PC-9 (cell line): ENCODE data around the gene SEMG1. TPM values are rescaled to one million over a fixed set of nuclear protein-coding genes. Genes with fewer than 3 reads are reported as not detected.

Experiments used
- Bru-seq: library from RNA; stranded (reverse); fragments of 400-500 nt; gene quantifications from one replicate; lab custom pipeline; 2021; lab: Mats Ljungman, UMichigan
- BruChase-seq, 2 experiments: library from RNA; stranded (reverse); fragments of 400-500 nt; gene quantifications; one replicate each; lab custom pipeline; 2021; lab: Mats Ljungman, UMichigan
- BruUV-seq: library from RNA; stranded (reverse); fragments of 400-500 nt; replicated peaks from 2 replicates; lab custom pipeline; 2021; lab: Mats Ljungman, UMichigan
- CTCF ChIA-PET: fragments of 300-600 bp; sonication (Branson Sonifier 250); formaldehyde crosslinking; loops from one replicate; lab custom pipeline; 2022; ENCODE audit warnings: antibody characterized with exemption; lab: Charles Lee
- POLR2A ChIA-PET: fragments of 300-600 bp; sonication (Branson Sonifier 250); formaldehyde crosslinking; loops from one replicate; lab custom pipeline; 2022; ENCODE audit warnings: antibody characterized with exemption; ENCODE audit not compliant: unreplicated experiment; lab: Charles Lee
- DNase-seq, 2 experiments: peaks; one replicate each; pipeline versions ENCODE4 v3.0.0 to v3.0.0-alpha.2; 2015 to 2022; ENCODE audit warnings: mixed read lengths in 1 of 2
- H2AFZ ChIP-seq: fragments of 200-600 bp; sonication (generic); 2 replicates; pipeline ENCODE4 v1.8.1; 2017; ENCODE audit warnings: antibody characterized with exemption
- H3F3A ChIP-seq: fragments of 200-600 bp; sonication (generic); 2 replicates; pipeline ENCODE4 v1.8.1; 2017; ENCODE audit warnings: antibody characterized with exemption, mild to moderate bottlenecking, low read depth; ENCODE audit not compliant: insufficient read depth
- H3K27ac ChIP-seq: fragments of 200-600 bp; sonication (generic); 2 replicates; pipeline ENCODE4 v1.6.1; 2016; ENCODE audit warnings: mixed run types
- H3K27me3 ChIP-seq: fragments of 200-600 bp; sonication (generic); 2 replicates; pipeline ENCODE4 v1.6.1; 2016; ENCODE audit warnings: low read depth, mixed run types; ENCODE audit not compliant: insufficient read depth
- H3K36me3 ChIP-seq: fragments of 200-600 bp; sonication (generic); 2 replicates; pipeline ENCODE4 v1.6.1; 2016; ENCODE audit warnings: low read depth, mixed run types
- H3K4me1 ChIP-seq: fragments of 200-600 bp; sonication (generic); replicated peaks from 2 replicates; pipeline ENCODE4 v1.6.1; 2016; ENCODE audit warnings: mixed run types; ENCODE audit not compliant: insufficient read depth
- H3K4me2 ChIP-seq: fragments of 200-600 bp; sonication (generic); 2 replicates; pipeline ENCODE4 v1.6.1; 2017; ENCODE audit warnings: mixed run types
- H3K4me3 ChIP-seq: fragments of 200-600 bp; sonication (generic); 2 replicates; pipeline ENCODE4 v1.6.1; 2016; ENCODE audit warnings: mixed run types
- H3K79me2 ChIP-seq: fragments of 200-600 bp; sonication (generic); 2 replicates; pipeline ENCODE4 v1.6.1; 2017; ENCODE audit warnings: low read depth, mixed run types
- H3K9me2 ChIP-seq: fragments of 200-600 bp; sonication (generic); 2 replicates; pipeline ENCODE4 v1.8.1; 2017; ENCODE audit warnings: mild to moderate bottlenecking; ENCODE audit not compliant: insufficient read depth
- H3K9me3 ChIP-seq: fragments of 200-600 bp; sonication (generic); 2 replicates; pipeline ENCODE4 v1.8.1; 2016; ENCODE audit warnings: low read depth; ENCODE audit not compliant: insufficient read depth
- H4K20me1 ChIP-seq: fragments of 200-600 bp; sonication (generic); 2 replicates; pipeline ENCODE4 v1.8.1; 2017; ENCODE audit not compliant: insufficient read depth
- EZH2 ChIP-seq: fragments of 200-600 bp; sonication (generic); IDR thresholded peaks from 2 replicates; pipeline ENCODE4 v1.8.0; 2017; ENCODE audit warnings: antibody characterized with exemption, low read depth
- intact Hi-C: fragments of 100-400 bp; cut with micrococcal nuclease; formaldehyde crosslinking; loops from one replicate; pipeline ENCODE4 v1.10.0; 2022; ENCODE audit not compliant: unreplicated experiment
- long read RNA-seq: library from polyadenylated mRNA; stranded (forward); transcript quantifications from one replicate; pipeline ENCODE4 v2.0.0, GENCODE V29; 2022
- total RNA-seq: library from RNA; stranded (reverse); gene quantifications from 2 replicates; pipeline ENCODE4 v1.2.3, GENCODE V29; 2021
- TF ChIP-seq, protein P1 (sequence below): fragments of 200-600 bp; sonication (generic); conservative IDR thresholded peaks from 2 replicates; pipeline ENCODE4 v1.6.1; 2017; ENCODE audit warnings: mixed run types, antibody characterized with exemption, mild to moderate bottlenecking, moderate library complexity

The SEMG1 gene, protein sequence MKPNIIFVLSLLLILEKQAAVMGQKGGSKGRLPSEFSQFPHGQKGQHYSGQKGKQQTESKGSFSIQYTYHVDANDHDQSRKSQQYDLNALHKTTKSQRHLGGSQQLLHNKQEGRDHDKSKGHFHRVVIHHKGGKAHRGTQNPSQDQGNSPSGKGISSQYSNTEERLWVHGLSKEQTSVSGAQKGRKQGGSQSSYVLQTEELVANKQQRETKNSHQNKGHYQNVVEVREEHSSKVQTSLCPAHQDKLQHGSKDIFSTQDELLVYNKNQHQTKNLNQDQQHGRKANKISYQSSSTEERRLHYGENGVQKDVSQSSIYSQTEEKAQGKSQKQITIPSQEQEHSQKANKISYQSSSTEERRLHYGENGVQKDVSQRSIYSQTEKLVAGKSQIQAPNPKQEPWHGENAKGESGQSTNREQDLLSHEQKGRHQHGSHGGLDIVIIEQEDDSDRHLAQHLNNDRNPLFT
- total RNA-seq (not detected in 2 replicates), Bru-seq, nascent RNA (not detected), BruChase-seq, experiment 1, labeled RNA remaining after a 2-hour chase (not detected), BruChase-seq, experiment 2, labeled RNA remaining after a 6-hour chase (percentile 15 among the genes with signal in this experiment)
- long read RNA-seq = 0 reads

DNA sequence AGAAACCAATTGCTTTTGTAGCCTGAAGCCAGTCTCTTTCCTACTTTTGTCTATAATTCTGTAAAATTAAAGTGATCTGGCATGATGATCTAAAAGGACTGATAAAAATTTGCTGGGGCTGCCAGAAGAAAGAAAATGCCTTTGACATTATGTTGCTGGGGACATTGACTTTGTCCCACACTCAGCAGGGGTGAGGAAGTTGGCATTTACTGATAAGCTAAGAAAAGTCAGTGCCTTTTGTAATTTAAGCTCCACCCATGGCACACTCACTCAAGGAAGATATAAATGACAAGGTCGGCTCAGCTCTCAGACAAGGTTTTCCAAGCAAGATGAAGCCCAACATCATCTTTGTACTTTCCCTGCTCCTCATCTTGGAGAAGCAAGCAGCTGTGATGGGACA is at the start of gene SEMG1:
SEMG1 (plus strand) TSS at position 309 of the 400 bp plus-strand sequence; CDS start at position 330, 21 bp downstream.
- TF ChIP-seq, protein P1, sequence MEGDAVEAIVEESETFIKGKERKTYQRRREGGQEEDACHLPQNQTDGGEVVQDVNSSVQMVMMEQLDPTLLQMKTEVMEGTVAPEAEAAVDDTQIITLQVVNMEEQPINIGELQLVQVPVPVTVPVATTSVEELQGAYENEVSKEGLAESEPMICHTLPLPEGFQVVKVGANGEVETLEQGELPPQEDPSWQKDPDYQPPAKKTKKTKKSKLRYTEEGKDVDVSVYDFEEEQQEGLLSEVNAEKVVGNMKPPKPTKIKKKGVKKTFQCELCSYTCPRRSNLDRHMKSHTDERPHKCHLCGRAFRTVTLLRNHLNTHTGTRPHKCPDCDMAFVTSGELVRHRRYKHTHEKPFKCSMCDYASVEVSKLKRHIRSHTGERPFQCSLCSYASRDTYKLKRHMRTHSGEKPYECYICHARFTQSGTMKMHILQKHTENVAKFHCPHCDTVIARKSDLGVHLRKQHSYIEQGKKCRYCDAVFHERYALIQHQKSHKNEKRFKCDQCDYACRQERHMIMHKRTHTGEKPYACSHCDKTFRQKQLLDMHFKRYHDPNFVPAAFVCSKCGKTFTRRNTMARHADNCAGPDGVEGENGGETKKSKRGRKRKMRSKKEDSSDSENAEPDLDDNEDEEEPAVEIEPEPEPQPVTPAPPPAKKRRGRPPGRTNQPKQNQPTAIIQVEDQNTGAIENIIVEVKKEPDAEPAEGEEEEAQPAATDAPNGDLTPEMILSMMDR = no peak
- no peak for TF ChIP-seq EZH2
- H3K4me1 ChIP-seq = peaks cover 15% of the 10 kb centered on the region
- intact Hi-C loops = no loop called here
- POLR2A ChIA-PET = no interaction called here
- no peaks in the 10 kb centered on the region for H3K27me3 ChIP-seq
- peak in 1 of 2 experiments; percentile 43 for DNase-seq
- no peaks in the 10 kb centered on the region for H3K36me3 ChIP-seq
- no TSS peak for BruUV-seq
- H3K4me2 ChIP-seq = no peak within 1 kb of the TSS
- H4K20me1 ChIP-seq = no peaks in the 10 kb centered on the region; the same call in 1 of the 2 replicates
- no peaks in the 10 kb centered on the region for H3K79me2 ChIP-seq
- no peak within 1 kb of the TSS for H3K4me3 ChIP-seq
- H3K9me2 ChIP-seq = no peaks in the 10 kb centered on the region
- no peaks in the 10 kb centered on the region; the same call in 1 of the 2 replicates for H3K9me3 ChIP-seq
- CTCF ChIA-PET = no interaction called here
- H3F3A ChIP-seq = no peaks in the 10 kb centered on the region; the same call in 1 of the 2 replicates
- H2AFZ ChIP-seq = no peak within 1 kb of the TSS
- H3K27ac ChIP-seq = no peak within 1 kb of the TSS

DNA sequence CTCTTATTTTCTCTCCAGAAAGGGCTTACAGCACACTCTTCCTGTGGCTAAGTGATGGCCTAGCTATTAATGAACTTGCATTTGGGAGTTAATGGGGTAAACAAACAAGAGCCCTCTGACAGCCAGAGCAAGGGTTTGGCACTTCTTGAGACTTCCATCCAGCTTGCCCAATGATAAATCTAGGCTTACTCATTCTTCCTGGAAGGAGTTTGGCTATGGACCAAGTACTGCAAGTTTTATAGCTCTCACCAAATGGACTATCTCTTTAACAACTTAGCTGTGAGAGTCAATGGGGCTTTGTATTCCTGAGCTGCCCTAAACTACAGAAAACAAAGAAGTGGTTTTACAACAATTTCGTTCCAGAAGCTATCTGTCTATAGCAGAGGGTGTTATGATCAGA is 48.9 kb upstream of the SEMG1 start:
- H3K4me3 ChIP-seq = no peak overlapping the region
- POLR2A ChIA-PET = interaction anchor here (0.6 kb wide), 2 partner anchors 13 to 101 kb away, joined by 3 to 10 read pairs; no protein-coding TSS in a partner anchor

More for the DNA sequence above, 48.9 kb upstream of the SEMG1 start:
- no peaks in the 10 kb centered on the region for H3K9me2 ChIP-seq
- peaks cover 17% of the 10 kb centered on the region for H3F3A ChIP-seq
- CTCF ChIA-PET = no interaction called here
- H3K27me3 ChIP-seq = no peaks in the 10 kb centered on the region
- H4K20me1 ChIP-seq = no peaks in the 10 kb centered on the region
- peak overlapping the region; percentile 46 for H3K4me2 ChIP-seq
- intact Hi-C loops = no loop called here
- no peaks in the 10 kb centered on the region for H3K79me2 ChIP-seq
- H3K9me3 ChIP-seq = peaks cover 17% of the 10 kb centered on the region
- peaks cover 22% of the 10 kb centered on the region for H3K4me1 ChIP-seq
- DNase-seq = peak in 1 of 2 experiments; percentile 85
- no TSS peak for BruUV-seq
- TF ChIP-seq, protein P1 = no peak
- TF ChIP-seq EZH2 = no peak
- no peak overlapping the region for H3K27ac ChIP-seq
- H2AFZ ChIP-seq = no peak overlapping the region
- no peaks in the 10 kb centered on the region for H3K36me3 ChIP-seq
